Liver (tissue), 3 donors: Measurements from ENCODE around the gene DGKD.

Experiments used
- EGR1 ChIP-seq, 2 donors: IDR thresholded peaks; 2 replicates each; pipeline ENCODE4 v1.6.1; 2016 to 2018; ENCODE audit warnings: antibody characterized with exemption in 2 of 2, low read depth in 2 of 2
- FOXA1 ChIP-seq: IDR thresholded peaks from 2 replicates; pipeline ENCODE4 v1.6.1; 2016; ENCODE audit warnings: antibody characterized with exemption
- GABPA ChIP-seq, 2 donors: IDR thresholded peaks in 1 of 2; conservative IDR thresholded peaks in 1 of 2; 2 replicates each; pipeline ENCODE4 v1.6.1; 2016; ENCODE audit warnings: antibody characterized with exemption in 2 of 2, mild to moderate bottlenecking in 1 of 2, moderate library complexity in 1 of 2
- HNF4G ChIP-seq: IDR thresholded peaks from 2 replicates; pipeline ENCODE4 v1.6.1; 2016; ENCODE audit warnings: antibody characterized with exemption
- JUND ChIP-seq, 2 donors: IDR thresholded peaks; 2 replicates each; pipeline ENCODE4 v1.6.1; 2016; ENCODE audit warnings: antibody characterized with exemption in 2 of 2
- RAD21 ChIP-seq, 2 donors: IDR thresholded peaks; 2 replicates each; pipeline ENCODE4 v1.6.1; 2016; ENCODE audit warnings: antibody characterized with exemption in 2 of 2, mild to moderate bottlenecking in 2 of 2
- REST ChIP-seq: IDR thresholded peaks from 2 replicates; pipeline ENCODE4 v1.6.1; 2016; ENCODE audit warnings: antibody characterized with exemption, mild to moderate bottlenecking
- SP1 ChIP-seq: IDR thresholded peaks from 2 replicates; pipeline ENCODE4 v1.6.1; 2018; ENCODE audit warnings: antibody characterized with exemption, mild to moderate bottlenecking
- TAF1 ChIP-seq: conservative IDR thresholded peaks from 2 replicates; pipeline ENCODE4 v1.6.1; 2016; ENCODE audit warnings: antibody characterized with exemption, mild to moderate bottlenecking
- YY1 ChIP-seq: IDR thresholded peaks from 2 replicates; pipeline ENCODE4 v1.6.1; 2016; ENCODE audit warnings: antibody characterized with exemption, mild to moderate bottlenecking
- ZBTB33 ChIP-seq: IDR thresholded peaks from 2 replicates; pipeline ENCODE4 v1.6.1; 2016; ENCODE audit warnings: antibody characterized with exemption
- TF ChIP-seq, protein P1 (sequence below): fragments of 150-350 bp; IDR thresholded peaks from 2 replicates; pipeline ENCODE4 v1.5.1; 2017; ENCODE audit warnings: improper control_type of control experiment, low read depth, low read length; ENCODE audit not compliant: missing input control
- TF ChIP-seq, protein P2 (sequence below): IDR thresholded peaks from 2 replicates; pipeline ENCODE4 v1.6.1; 2016; ENCODE audit warnings: antibody characterized with exemption
- TF ChIP-seq, protein P3 (sequence below): IDR thresholded peaks from 2 replicates; pipeline ENCODE4 v1.6.1; 2016; ENCODE audit warnings: antibody characterized with exemption
- donor health status: healthy.
- donor health status: healthy.

GRCh38 chr2:233362742-233363141 lies 8.4 kb downstream of the DGKD start:
- TF ChIP-seq, protein P1, sequence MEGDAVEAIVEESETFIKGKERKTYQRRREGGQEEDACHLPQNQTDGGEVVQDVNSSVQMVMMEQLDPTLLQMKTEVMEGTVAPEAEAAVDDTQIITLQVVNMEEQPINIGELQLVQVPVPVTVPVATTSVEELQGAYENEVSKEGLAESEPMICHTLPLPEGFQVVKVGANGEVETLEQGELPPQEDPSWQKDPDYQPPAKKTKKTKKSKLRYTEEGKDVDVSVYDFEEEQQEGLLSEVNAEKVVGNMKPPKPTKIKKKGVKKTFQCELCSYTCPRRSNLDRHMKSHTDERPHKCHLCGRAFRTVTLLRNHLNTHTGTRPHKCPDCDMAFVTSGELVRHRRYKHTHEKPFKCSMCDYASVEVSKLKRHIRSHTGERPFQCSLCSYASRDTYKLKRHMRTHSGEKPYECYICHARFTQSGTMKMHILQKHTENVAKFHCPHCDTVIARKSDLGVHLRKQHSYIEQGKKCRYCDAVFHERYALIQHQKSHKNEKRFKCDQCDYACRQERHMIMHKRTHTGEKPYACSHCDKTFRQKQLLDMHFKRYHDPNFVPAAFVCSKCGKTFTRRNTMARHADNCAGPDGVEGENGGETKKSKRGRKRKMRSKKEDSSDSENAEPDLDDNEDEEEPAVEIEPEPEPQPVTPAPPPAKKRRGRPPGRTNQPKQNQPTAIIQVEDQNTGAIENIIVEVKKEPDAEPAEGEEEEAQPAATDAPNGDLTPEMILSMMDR: no peak
- TF ChIP-seq REST (no peak), SP1 (no peak), EGR1 (IDR thresholded peaks at IDR 0.05; ENCODE audit: low read depth in 2 of 2) (no peak), GABPA (IDR thresholded peaks at IDR 0.05 in 1 of 2, conservative IDR thresholded peaks at IDR 0.05 in 1 of 2) (no peak), ZBTB33 (no peak), YY1 (no peak), RAD21 (IDR thresholded peaks at IDR 0.05) (no peak), FOXA1 (no peak), HNF4G (no peak), TAF1 (no peak), JUND (IDR thresholded peaks at IDR 0.05) (no peak)
- TF ChIP-seq, protein P2, sequence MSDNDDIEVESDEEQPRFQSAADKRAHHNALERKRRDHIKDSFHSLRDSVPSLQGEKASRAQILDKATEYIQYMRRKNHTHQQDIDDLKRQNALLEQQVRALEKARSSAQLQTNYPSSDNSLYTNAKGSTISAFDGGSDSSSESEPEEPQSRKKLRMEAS: no peak
- TF ChIP-seq, protein P3, sequence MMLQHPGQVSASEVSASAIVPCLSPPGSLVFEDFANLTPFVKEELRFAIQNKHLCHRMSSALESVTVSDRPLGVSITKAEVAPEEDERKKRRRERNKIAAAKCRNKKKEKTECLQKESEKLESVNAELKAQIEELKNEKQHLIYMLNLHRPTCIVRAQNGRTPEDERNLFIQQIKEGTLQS: no peak
